ENCODE measurements around the gene ARX.

Gene ARX

GRCh38 chrX:25015486-25016360, at the start of gene ARX:
Gene ARX (minus strand): TSS chrX:25015965. CDS start chrX:25015737, 228 bp downstream.
- H3K4me3 Mint-ChIP-seq: peak within 1 kb of the TSS; percentile 34
- peaks cover 34% of the 10 kb centered on the region for H3K4me1 Mint-ChIP-seq (ENCODE audit: low read depth)
- no peaks in the 10 kb centered on the region for H3K36me3 Mint-ChIP-seq (ENCODE audit: low read depth)
- H3K27me3 Mint-ChIP-seq: peaks cover 82% of the 10 kb centered on the region
- H3K9me3 Mint-ChIP-seq: no peaks in the 10 kb centered on the region
- H3K27ac Mint-ChIP-seq: no peak within 1 kb of the TSS
- intact Hi-C loops (cut with micrococcal nuclease): no loop called here

GRCh38 chrX:25059273-25059672, 43.5 kb upstream of the ARX start:
- no peak overlapping the region for H3K4me3 Mint-ChIP-seq
- no peaks in the 10 kb centered on the region for H3K27me3 Mint-ChIP-seq
- H3K9me3 Mint-ChIP-seq: no peaks in the 10 kb centered on the region
- intact Hi-C loops (cut with micrococcal nuclease): no loop called here
- H3K4me1 Mint-ChIP-seq (ENCODE audit: low read depth): no peaks in the 10 kb centered on the region
- no peak overlapping the region for H3K27ac Mint-ChIP-seq
- H3K36me3 Mint-ChIP-seq (ENCODE audit: low read depth): no peaks in the 10 kb centered on the region

DNA sequence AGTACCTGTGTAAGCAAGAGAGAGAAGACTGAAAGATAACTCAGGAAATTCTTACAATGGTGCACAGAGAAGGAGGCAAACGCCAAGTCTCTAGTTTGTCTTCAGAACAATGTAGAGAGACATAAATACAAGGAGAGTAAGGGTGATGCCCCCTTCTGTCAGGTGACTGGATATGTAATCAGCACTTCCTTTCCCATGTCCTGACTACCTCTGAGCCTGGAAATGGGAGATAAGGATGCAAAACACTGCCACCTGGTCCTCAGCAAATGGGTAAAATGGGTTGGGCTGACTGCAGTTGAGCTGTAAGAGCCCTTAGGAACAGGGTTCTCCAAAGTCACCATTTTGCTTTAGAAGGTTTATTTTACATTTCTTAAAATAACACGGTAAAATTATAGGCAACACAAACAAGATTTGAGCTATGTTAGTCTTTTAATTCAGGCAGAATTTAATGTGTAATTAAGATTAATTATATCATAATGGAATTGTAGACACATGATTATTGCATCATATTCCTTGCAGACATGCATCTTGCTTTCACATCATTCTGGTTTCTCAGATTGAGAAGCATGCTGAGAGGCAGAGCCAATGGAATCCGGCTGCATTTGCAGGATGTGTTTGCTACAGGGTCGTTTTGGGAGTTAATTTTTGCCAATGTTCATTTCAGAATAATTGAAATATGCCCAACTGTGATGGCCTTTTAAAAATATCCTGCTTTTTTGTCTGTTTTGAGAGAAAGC, 37.2 kb upstream of the ARX start:
- intact Hi-C loops (cut with micrococcal nuclease): no loop called here
- Mint-ChIP-seq H3K4me1 (ENCODE audit: low read depth) (peaks cover 4% of the 10 kb centered on the region), H3K27me3 (peaks cover 9% of the 10 kb centered on the region), H3K27ac (no peak overlapping the region), H3K9me3 (no peaks in the 10 kb centered on the region), H3K36me3 (ENCODE audit: low read depth) (no peaks in the 10 kb centered on the region), H3K4me3 (no peak overlapping the region)

GRCh38 chrX:25049971-25050370, 34.2 kb upstream of the ARX start:
- Mint-ChIP-seq H3K27ac (no peak overlapping the region), H3K4me1 (ENCODE audit: low read depth) (peaks cover 6% of the 10 kb centered on the region), H3K27me3 (peaks cover 13% of the 10 kb centered on the region), H3K9me3 (no peaks in the 10 kb centered on the region), H3K36me3 (ENCODE audit: low read depth) (no peaks in the 10 kb centered on the region), H3K4me3 (no peak overlapping the region)
- intact Hi-C loops (cut with micrococcal nuclease): no loop called here

DNA sequence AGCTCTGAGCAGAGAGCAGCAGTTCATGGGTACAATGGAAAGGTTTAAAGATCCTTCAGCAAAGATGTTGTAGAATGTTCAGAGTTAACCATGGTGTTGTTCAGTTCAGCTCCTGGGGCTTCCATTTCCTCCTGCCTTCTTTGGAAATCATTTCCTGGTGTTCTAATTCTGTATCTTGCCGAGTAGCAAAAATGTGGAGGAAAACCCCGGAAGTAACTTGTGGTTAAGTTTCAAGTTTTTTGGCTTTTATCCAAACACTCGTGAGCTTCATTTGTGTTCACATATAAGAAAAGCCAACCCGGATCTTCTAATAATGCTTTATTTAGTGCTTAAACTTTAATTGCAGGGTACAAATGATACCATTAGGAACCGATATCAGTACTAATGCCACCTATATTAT, 33.6 kb upstream of the ARX start:
- intact Hi-C loops (cut with micrococcal nuclease): no loop called here
- Mint-ChIP-seq H3K9me3 (no peaks in the 10 kb centered on the region), H3K4me3 (no peak overlapping the region)

GRCh38 chrX:25048178-25048577, 32.4 kb upstream of the ARX start:
- Mint-ChIP-seq H3K27me3 (peaks cover 24% of the 10 kb centered on the region), H3K4me3 (no peak overlapping the region), H3K4me1 (ENCODE audit: low read depth) (peaks cover 12% of the 10 kb centered on the region), H3K9me3 (no peaks in the 10 kb centered on the region), H3K27ac (no peak overlapping the region), H3K36me3 (ENCODE audit: low read depth) (no peaks in the 10 kb centered on the region)
- intact Hi-C loops (cut with micrococcal nuclease): no loop called here

More for the DNA sequence above, 33.6 kb upstream of the ARX start:
- H3K4me1 Mint-ChIP-seq (ENCODE audit: low read depth): peaks cover 6% of the 10 kb centered on the region
- no peak overlapping the region for H3K27ac Mint-ChIP-seq
- H3K36me3 Mint-ChIP-seq (ENCODE audit: low read depth): no peaks in the 10 kb centered on the region
- peaks cover 18% of the 10 kb centered on the region for H3K27me3 Mint-ChIP-seq

DNA sequence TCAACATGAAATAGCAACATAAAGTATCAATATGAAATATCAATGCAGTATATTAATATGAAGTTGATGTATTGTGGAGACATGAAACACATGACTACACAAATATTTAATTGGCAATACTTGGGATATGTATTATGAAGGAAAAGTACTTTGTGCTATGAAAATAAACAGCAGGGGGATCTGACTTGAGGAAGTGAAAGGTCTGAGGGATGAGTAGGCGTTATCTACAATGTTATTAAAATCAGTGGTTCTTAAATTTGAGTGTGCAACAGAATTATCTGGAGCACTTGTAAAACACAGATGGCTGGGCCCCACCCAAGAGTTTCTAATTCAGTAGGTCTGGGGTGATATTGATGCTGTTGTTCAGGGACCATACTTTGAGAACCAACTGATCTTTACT, 27.4 kb upstream of the ARX start:
- intact Hi-C loops (cut with micrococcal nuclease): no loop called here
- Mint-ChIP-seq H3K9me3 (no peaks in the 10 kb centered on the region), H3K27ac (no peak overlapping the region), H3K36me3 (ENCODE audit: low read depth) (no peaks in the 10 kb centered on the region), H3K4me1 (ENCODE audit: low read depth) (peaks cover 11% of the 10 kb centered on the region), H3K27me3 (peaks cover 35% of the 10 kb centered on the region), H3K4me3 (no peak overlapping the region)

DNA sequence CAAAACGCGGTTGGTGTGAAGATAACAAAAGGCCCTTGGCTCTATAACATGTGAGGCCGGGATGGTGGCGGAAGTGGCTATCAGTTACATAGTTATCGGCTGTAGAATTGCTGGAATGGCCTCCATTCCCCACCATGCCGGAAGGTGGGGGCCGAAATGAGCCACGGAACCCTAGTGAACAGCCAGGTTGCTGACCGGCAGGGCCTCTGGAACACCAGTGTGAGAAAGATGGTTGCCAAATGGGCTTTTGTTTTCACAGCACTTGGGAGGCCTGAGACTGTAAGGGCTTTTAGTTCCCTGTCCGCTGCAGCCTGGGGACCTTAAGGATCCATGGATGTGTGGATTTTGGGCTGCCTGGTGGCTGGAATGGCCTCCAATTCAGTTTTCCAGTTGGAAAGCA, 23.3 kb upstream of the ARX start:
- Mint-ChIP-seq H3K9me3 (no peaks in the 10 kb centered on the region), H3K36me3 (ENCODE audit: low read depth) (no peaks in the 10 kb centered on the region), H3K27ac (no peak overlapping the region), H3K4me1 (ENCODE audit: low read depth) (peaks cover 6% of the 10 kb centered on the region), H3K4me3 (no peak overlapping the region), H3K27me3 (peaks cover 39% of the 10 kb centered on the region)
- intact Hi-C loops (cut with micrococcal nuclease): no loop called here

DNA sequence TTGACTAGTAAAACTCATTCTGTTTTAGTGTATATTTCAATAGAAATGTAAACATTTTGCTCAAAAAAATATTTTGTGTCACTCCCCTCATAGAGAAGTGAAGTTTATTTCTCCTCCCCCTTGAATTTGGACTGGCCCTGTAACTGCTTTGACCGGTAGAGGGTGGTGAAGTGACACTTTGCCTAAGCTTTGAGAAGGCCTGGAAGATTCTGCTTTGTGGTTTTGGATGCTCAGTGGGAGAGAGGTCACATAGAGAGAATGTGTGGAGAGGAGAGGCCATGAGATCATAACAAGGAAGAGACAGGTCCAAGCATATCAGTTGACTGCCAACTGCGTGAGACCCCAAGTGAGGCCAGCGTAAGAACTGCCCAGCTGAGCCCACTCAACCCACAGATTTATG, 19.1 kb upstream of the ARX start:
- H3K4me1 Mint-ChIP-seq (ENCODE audit: low read depth): no peaks in the 10 kb centered on the region
- no peaks in the 10 kb centered on the region for H3K9me3 Mint-ChIP-seq
- H3K4me3 Mint-ChIP-seq: no peak overlapping the region
- intact Hi-C loops (cut with micrococcal nuclease): no loop called here
- H3K27me3 Mint-ChIP-seq: peaks cover 33% of the 10 kb centered on the region
- no peaks in the 10 kb centered on the region for H3K36me3 Mint-ChIP-seq (ENCODE audit: low read depth)
- no peak overlapping the region for H3K27ac Mint-ChIP-seq

- no peaks in the 10 kb centered on the region for H3K36me3 Mint-ChIP-seq (ENCODE audit: low read depth)
- no peaks in the 10 kb centered on the region for H3K9me3 Mint-ChIP-seq
- H3K4me1 Mint-ChIP-seq (ENCODE audit: low read depth): no peaks in the 10 kb centered on the region
- no peak overlapping the region for H3K4me3 Mint-ChIP-seq
- peaks cover 34% of the 10 kb centered on the region for H3K27me3 Mint-ChIP-seq
- intact Hi-C loops (cut with micrococcal nuclease): no loop called here
- H3K27ac Mint-ChIP-seq: no peak overlapping the region
These were observed 13.6 kb upstream of the ARX start for GRCh38 chrX:25029288-25029825.

DNA sequence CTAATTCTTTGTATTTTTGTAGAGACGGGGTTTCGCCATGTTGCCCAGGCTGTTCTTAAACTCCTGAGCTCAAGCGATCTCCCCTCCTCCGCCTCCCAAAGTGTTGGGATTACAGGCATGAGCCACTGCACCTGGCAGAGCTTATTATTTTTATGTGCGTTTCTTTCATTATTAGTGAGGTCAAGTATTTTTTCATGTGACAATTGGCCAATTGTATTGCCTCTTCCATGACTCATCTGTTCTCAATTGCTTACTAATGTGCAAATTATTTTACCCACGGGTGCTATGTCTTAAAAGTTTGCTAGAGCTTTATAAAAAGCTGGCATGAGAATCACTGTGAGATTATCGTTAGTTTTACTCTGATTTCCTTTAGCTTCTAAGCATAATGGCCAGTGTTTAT, 13.0 kb upstream of the ARX start:
- H3K4me3 Mint-ChIP-seq: no peak overlapping the region
- no peaks in the 10 kb centered on the region for H3K36me3 Mint-ChIP-seq (ENCODE audit: low read depth)
- no peaks in the 10 kb centered on the region for H3K4me1 Mint-ChIP-seq (ENCODE audit: low read depth)
- peaks cover 40% of the 10 kb centered on the region for H3K27me3 Mint-ChIP-seq
- intact Hi-C loops (cut with micrococcal nuclease): no loop called here
- H3K9me3 Mint-ChIP-seq: no peaks in the 10 kb centered on the region
- H3K27ac Mint-ChIP-seq: no peak overlapping the region

- Mint-ChIP-seq H3K27ac (no peak overlapping the region), H3K36me3 (ENCODE audit: low read depth) (no peaks in the 10 kb centered on the region), H3K9me3 (no peaks in the 10 kb centered on the region), H3K4me3 (no peak overlapping the region), H3K4me1 (ENCODE audit: low read depth) (peaks cover 13% of the 10 kb centered on the region), H3K27me3 (peaks cover 57% of the 10 kb centered on the region)
- intact Hi-C loops (cut with micrococcal nuclease): no loop called here
These were observed 10.8 kb upstream of the ARX start for GRCh38 chrX:25026576-25026975.

DNA sequence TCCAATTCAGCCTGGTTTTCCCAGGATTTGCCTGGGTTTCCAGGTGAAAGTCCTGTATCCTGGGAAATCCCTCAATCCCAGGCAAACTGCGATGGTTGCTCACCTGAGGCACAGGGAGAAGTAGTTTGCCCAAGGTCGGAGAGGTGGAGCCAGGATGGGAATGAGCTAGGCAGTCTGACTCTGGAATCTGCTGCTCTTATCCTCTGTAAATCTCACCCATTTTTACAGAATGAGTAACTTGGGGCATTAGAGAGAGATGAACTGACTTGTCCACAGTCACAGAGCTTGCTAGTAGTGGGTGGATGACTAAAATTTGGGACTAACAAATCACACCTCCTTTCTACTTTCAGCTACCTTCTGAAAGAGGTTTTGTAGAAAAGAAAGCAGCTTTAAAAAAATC, 9.8 kb upstream of the ARX start:
- H3K4me3 Mint-ChIP-seq: no peak overlapping the region
- peaks cover 20% of the 10 kb centered on the region for H3K4me1 Mint-ChIP-seq (ENCODE audit: low read depth)
- H3K36me3 Mint-ChIP-seq (ENCODE audit: low read depth): no peaks in the 10 kb centered on the region
- no peaks in the 10 kb centered on the region for H3K9me3 Mint-ChIP-seq
- H3K27ac Mint-ChIP-seq: no peak overlapping the region
- H3K27me3 Mint-ChIP-seq: peaks cover 60% of the 10 kb centered on the region
- intact Hi-C loops (cut with micrococcal nuclease): no loop called here

DNA sequence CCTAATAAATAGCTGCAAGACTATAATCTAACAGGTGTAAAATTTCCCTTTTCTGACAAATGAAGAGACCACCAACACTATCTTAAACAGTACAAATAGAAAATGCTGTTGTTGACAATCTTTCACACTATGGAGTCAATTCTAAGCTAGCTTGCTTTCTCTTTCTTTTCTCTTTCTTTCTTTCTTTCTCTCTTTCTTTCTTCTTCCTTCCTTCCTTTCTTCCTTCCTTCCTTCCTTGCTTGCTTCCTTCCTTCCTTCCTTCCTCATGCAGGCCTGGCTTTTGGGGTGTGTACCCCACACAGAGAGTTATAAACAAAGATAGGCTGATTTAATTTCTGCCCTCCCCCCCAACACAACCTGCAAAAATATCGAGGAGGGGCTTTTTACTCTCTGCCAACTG, 8.1 kb upstream of the ARX start:
- H3K4me3 Mint-ChIP-seq: no peak overlapping the region
- no peaks in the 10 kb centered on the region for H3K9me3 Mint-ChIP-seq
- H3K36me3 Mint-ChIP-seq (ENCODE audit: low read depth): no peaks in the 10 kb centered on the region
- H3K4me1 Mint-ChIP-seq (ENCODE audit: low read depth): peaks cover 27% of the 10 kb centered on the region
- intact Hi-C loops (cut with micrococcal nuclease): loop anchor here (5.0 kb wide), 1 partner anchor 187 kb away; no protein-coding TSS in a partner anchor
- H3K27ac Mint-ChIP-seq: no peak overlapping the region
- peaks cover 72% of the 10 kb centered on the region for H3K27me3 Mint-ChIP-seq

All from dendritic cell treated with granulocyte-macrophage colony-stimulating factor and Interleukin-4, amounts not matched to agents 40 ng/mL and 50 ng/mL, for 4 days (primary cell).